Calu3 (cell line): Measurements from ENCODE around the gene AHNAK. TPM values are rescaled to one million over a fixed set of nuclear protein-coding genes. Genes with fewer than 3 reads are reported as not detected.

ENCODE experiments used
- BruUV-seq: library from RNA; stranded (reverse); fragments of 400-500 nt; replicated peaks from 2 replicates; lab custom pipeline; 2021; lab: Mats Ljungman, UMichigan
- CTCF ChIA-PET: fragments of 300-600 bp; sonication (Branson Sonifier 250); formaldehyde crosslinking; loops from one replicate; lab custom pipeline; 2022; ENCODE audit warnings: antibody characterized with exemption; lab: Charles Lee
- DNase-seq: peaks from one replicate; pipeline ENCODE4 v3.0.0; 2022
- H3K27ac Mint-ChIP-seq: one replicate; pipeline ENCODE4 v1.8.0; 2022; ENCODE audit warnings: mixed read lengths; ENCODE audit not compliant: unreplicated experiment
- H3K27me3 Mint-ChIP-seq: one replicate; pipeline ENCODE4 v1.8.0; 2022; ENCODE audit warnings: mixed read lengths; ENCODE audit not compliant: unreplicated experiment
- H3K36me3 Mint-ChIP-seq: one replicate; pipeline ENCODE4 v1.8.0; 2022; ENCODE audit warnings: mild to moderate bottlenecking, moderate library complexity, mixed read lengths; ENCODE audit not compliant: insufficient read depth, unreplicated experiment
- H3K4me1 Mint-ChIP-seq: one replicate; pipeline ENCODE4 v1.8.0; 2022; ENCODE audit warnings: mild to moderate bottlenecking, low read depth, mixed read lengths; ENCODE audit not compliant: unreplicated experiment
- H3K4me3 Mint-ChIP-seq: one replicate; pipeline ENCODE4 v1.8.0; 2022; ENCODE audit warnings: mild to moderate bottlenecking, low read depth, moderate library complexity, mixed read lengths; ENCODE audit not compliant: unreplicated experiment
- H3K9me3 Mint-ChIP-seq: one replicate; pipeline ENCODE4 v1.8.0; 2022; ENCODE audit warnings: low read depth, mixed read lengths; ENCODE audit not compliant: unreplicated experiment
- intact Hi-C: fragments of 100-400 bp; cut with micrococcal nuclease; formaldehyde crosslinking; loops from one replicate; pipeline ENCODE4 v1.10.0; 2022; ENCODE audit not compliant: unreplicated experiment
- total RNA-seq: library from RNA; stranded (reverse); gene quantifications from 2 replicates; pipeline ENCODE4 v1.2.3, GENCODE V29; 2022
- TF ChIP-seq, protein P1 (sequence below): fragments of 200-600 bp; IDR thresholded peaks from one replicate; pipeline ENCODE4 v1.8.0; 2022; ENCODE audit warnings: antibody characterized with exemption; ENCODE audit not compliant: unreplicated experiment

The AHNAK gene
- total RNA-seq, 1 experiment from 2014 or later = 246 TPM

DNA sequence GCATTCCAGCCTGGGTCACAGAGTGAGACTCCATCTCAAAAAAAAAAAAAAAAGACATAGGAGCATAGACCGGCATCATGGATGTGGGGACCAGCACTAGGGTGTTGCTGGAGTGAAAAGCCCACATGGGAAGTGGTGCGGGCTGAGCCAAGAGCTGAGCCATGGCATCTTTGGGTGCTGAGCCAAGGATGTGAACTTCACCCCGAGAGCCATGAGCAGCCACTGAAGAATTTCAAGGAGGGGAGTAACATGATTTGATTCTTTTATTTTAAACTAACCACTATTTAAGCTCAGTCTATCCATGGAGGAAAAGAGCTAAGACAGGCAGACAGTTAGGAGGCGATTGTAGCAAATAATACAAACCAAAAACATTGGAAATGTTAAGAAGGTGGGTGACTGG, 57.4 kb downstream of the AHNAK start:
- Mint-ChIP-seq H3K27ac (no peak overlapping the region), H3K4me3 (no peak overlapping the region), H3K36me3 (no peaks in the 10 kb centered on the region), H3K27me3 (no peaks in the 10 kb centered on the region), H3K9me3 (no peaks in the 10 kb centered on the region), H3K4me1 (no peaks in the 10 kb centered on the region)
- TF ChIP-seq, protein P1, sequence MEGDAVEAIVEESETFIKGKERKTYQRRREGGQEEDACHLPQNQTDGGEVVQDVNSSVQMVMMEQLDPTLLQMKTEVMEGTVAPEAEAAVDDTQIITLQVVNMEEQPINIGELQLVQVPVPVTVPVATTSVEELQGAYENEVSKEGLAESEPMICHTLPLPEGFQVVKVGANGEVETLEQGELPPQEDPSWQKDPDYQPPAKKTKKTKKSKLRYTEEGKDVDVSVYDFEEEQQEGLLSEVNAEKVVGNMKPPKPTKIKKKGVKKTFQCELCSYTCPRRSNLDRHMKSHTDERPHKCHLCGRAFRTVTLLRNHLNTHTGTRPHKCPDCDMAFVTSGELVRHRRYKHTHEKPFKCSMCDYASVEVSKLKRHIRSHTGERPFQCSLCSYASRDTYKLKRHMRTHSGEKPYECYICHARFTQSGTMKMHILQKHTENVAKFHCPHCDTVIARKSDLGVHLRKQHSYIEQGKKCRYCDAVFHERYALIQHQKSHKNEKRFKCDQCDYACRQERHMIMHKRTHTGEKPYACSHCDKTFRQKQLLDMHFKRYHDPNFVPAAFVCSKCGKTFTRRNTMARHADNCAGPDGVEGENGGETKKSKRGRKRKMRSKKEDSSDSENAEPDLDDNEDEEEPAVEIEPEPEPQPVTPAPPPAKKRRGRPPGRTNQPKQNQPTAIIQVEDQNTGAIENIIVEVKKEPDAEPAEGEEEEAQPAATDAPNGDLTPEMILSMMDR = no peak
- CTCF ChIA-PET = interaction anchor here (0.7 kb wide), 1 partner anchor 143 kb away, joined by 3 read pairs; no protein-coding TSS in a partner anchor
- intact Hi-C loops = no loop called here
- no TSS peak for BruUV-seq
- no peak for DNase-seq

DNA sequence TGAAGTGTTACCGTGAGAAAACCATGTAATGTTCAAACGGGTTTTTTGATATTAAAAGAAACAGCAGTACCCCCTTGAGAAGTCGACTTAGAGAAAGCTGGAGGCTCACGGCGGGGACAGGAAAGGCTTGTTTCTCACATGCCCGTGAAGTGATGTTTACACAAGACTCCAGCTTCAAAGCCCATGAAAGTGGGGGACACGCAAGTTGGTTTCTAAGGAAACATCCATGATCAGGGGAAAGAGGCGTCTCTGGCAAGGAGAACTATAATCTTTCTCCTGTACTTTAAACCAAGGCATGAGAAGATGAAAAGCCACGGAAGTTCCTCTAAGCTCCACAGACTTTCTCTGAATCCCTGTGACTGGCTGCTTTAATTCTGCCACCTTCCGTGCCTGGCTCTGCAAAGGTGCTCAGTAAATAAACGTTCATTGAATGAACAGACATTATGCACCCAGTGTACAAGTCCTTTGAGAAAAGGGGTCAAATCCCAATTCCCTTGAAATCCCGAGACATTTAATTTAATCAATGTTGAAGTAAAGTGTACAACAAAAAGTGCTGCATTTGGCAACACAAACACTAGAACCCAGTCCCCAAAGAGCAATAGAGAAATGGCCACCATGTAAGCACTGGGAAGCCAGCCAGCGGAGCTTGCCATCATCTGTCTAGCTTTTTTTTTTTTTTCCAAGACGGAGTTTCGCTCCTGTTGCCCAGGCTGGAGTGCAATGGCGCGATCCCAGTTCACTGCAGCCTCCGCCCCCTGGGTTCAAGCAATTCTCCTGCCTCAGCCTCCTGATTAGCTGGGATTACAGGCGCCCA, 58.7 kb downstream of the AHNAK start:
- intact Hi-C loops = no loop called here
- BruUV-seq = no TSS peak
- Mint-ChIP-seq H3K27me3 (no peaks in the 10 kb centered on the region), H3K36me3 (no peaks in the 10 kb centered on the region), H3K4me3 (no peak overlapping the region), H3K27ac (no peak overlapping the region), H3K9me3 (no peaks in the 10 kb centered on the region), H3K4me1 (no peaks in the 10 kb centered on the region)
- CTCF ChIA-PET = interaction anchor here (0.6 kb wide), 1 partner anchor 97 kb away, joined by 4 read pairs; no protein-coding TSS in a partner anchor
- TF ChIP-seq, protein P1 = no peak
- no peak for DNase-seq

DNA sequence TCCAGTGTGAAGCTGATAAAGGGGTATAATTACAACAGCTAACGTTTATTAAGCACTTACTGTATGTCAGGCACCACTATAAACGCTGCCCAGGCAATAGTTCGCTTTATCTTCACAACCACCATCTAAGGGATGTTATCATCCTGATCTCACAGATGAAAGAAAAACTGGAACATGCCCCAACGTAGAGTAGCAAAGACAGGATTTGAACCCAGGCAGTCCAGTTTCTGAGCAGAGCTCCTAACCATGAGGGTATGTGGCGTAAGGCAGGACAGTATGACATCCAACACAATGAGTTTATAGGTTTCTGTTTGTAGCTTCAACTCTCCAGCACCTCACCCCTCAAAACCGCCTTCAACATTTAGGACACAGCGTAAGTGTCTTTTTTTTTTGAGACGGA, 59.5 kb downstream of the AHNAK start:
- H3K4me1 Mint-ChIP-seq = no peaks in the 10 kb centered on the region

DNA sequence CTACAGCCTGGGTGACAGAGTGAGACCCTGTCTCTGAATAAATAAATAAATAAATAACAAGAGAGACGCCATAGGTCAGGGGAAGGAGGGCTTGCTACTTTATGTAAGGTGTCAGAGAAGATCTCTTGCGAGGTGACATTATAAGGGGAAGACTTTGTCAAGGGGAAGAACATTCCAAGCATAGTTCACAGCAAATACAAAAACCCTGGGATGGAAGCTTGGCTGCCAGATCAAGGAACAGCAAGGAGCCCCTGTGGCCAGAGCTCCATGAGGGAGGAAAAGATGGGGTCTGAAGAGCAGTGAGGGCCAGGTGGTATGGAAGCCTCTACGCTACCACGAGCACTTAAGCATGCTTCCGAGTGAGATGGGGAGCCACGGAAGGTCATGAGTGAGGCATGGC, 62.3 kb downstream of the AHNAK start:
- Mint-ChIP-seq H3K27me3 (no peaks in the 10 kb centered on the region), H3K4me3 (no peak overlapping the region), H3K27ac (no peak overlapping the region), H3K9me3 (no peaks in the 10 kb centered on the region), H3K36me3 (peaks cover 4% of the 10 kb centered on the region), H3K4me1 (no peaks in the 10 kb centered on the region)
- BruUV-seq = no TSS peak
- TF ChIP-seq, protein P1 = no peak
- no peak for DNase-seq
- CTCF ChIA-PET = no interaction called here
- intact Hi-C loops = loop anchor here (5.0 kb wide), 1 partner anchor 52 kb away; no protein-coding TSS in a partner anchor

More for the DNA sequence above, 59.5 kb downstream of the AHNAK start:
- BruUV-seq = no TSS peak
- TF ChIP-seq, protein P1 = no peak
- Mint-ChIP-seq H3K4me3 (no peak overlapping the region), H3K9me3 (no peaks in the 10 kb centered on the region), H3K27me3 (no peaks in the 10 kb centered on the region), H3K36me3 (no peaks in the 10 kb centered on the region), H3K27ac (no peak overlapping the region)
- intact Hi-C loops = no loop called here
- CTCF ChIA-PET = no interaction called here
- DNase-seq = no peak
